Natural killer cell (primary cell): ENCODE measurements around the gene CYP3A5. TPM values are rescaled to one million over a fixed set of nuclear protein-coding genes. Genes with fewer than 3 reads are reported as not detected.
"Not testable (repeated sequence)": the region's sequence is repeated elsewhere in the genome, so short reads cannot be mapped to it uniquely, and the experiment has no call there.

Experiments used
- ATAC-seq, 3 donors: fragments of 150-1000 bp in 2 of 3; fragments of 200-7000 bp in 1 of 3; cut with Tn5 transposase; 1 replicate in 1 of 3; 2 replicates in 2 of 3; pipeline ENCODE4 v1.10.0; 2021; ENCODE audit warnings: mild to moderate bottlenecking in 2 of 3, moderate library complexity in 2 of 3
- DNase-seq, 2 donors: peaks; one replicate each; pipeline versions ENCODE4 v3.0.0 to v3.0.0-alpha.2; 2013 to 2021; ENCODE audit warnings: mixed read lengths in 1 of 2
- H3K27ac ChIP-seq: one replicate; pipeline ENCODE4 v1.5.1; 2013; ENCODE audit warnings: mild to moderate bottlenecking, low read length
- H3K27me3 ChIP-seq: one replicate; pipeline ENCODE4 v1.6.1; 2013; ENCODE audit warnings: low read length; ENCODE audit not compliant: control insufficient read depth, insufficient read depth
- H3K36me3 ChIP-seq: one replicate; pipeline ENCODE4 v1.6.1; 2013; ENCODE audit warnings: low read length; ENCODE audit not compliant: control insufficient read depth, insufficient read depth
- H3K4me1 ChIP-seq: one replicate; pipeline ENCODE4 v1.6.1; 2013; ENCODE audit warnings: low read length; ENCODE audit not compliant: control insufficient read depth, insufficient read depth
- H3K4me3 ChIP-seq: one replicate; pipeline ENCODE4 v1.5.1; 2013; ENCODE audit warnings: low read length
- H3K9me3 ChIP-seq: one replicate; pipeline ENCODE4 v1.6.1; 2013; ENCODE audit warnings: low read length; ENCODE audit not compliant: control insufficient read depth, insufficient read depth
- H3K27ac Mint-ChIP-seq, 2 donors: one replicate each; pipeline ENCODE4 v1.8.0; 2022; ENCODE audit warnings: mild to moderate bottlenecking in 2 of 2, mixed read lengths in 2 of 2, moderate library complexity in 1 of 2
- H3K27me3 Mint-ChIP-seq, 2 donors: one replicate each; pipeline ENCODE4 v1.8.0; 2022; ENCODE audit warnings: low read depth in 2 of 2, mixed read lengths in 2 of 2
- H3K36me3 Mint-ChIP-seq: one replicate; pipeline ENCODE4 v1.8.0; 2022; ENCODE audit warnings: mixed read lengths
- H3K4me1 Mint-ChIP-seq, 2 donors: one replicate each; pipeline ENCODE4 v1.8.0; 2022; ENCODE audit warnings: mixed read lengths in 2 of 2
- H3K4me3 Mint-ChIP-seq: one replicate; pipeline ENCODE4 v1.8.0; 2022; ENCODE audit warnings: mild to moderate bottlenecking, moderate library complexity, mixed read lengths
- H3K9me3 Mint-ChIP-seq, 2 donors: one replicate each; pipeline ENCODE4 v1.8.0; 2022; ENCODE audit warnings: mixed read lengths in 2 of 2
- WGBS: methylation state at CpG from one replicate; pipeline ENCODE4 v1.1.7; 2013; ENCODE audit warnings: missing lambda C conversion rate; ENCODE audit not compliant: insufficient coverage; 5-methylcytosine and 5-hydroxymethylcytosine counted together
- intact Hi-C: fragments of 100-400 bp; cut with micrococcal nuclease; formaldehyde crosslinking; loops from one replicate; pipeline ENCODE4 v1.14.2; 2022
- total RNA-seq, 4 donors: library from RNA; stranded (reverse); fragments of 120-200 nt in 1 of 4; gene quantifications; one replicate each; pipeline versions ENCODE4 v1.2.3 to v1.2.4, GENCODE V29; 2013 to 2022
- TF ChIP-seq, protein P1 (sequence below): fragments of 200-600 bp; IDR thresholded peaks from one replicate; pipeline ENCODE4 v1.8.0; 2022; ENCODE audit warnings: antibody characterized with exemption

CYP3A5 gene
- total RNA-seq, 3 donors from 2014 or later (not counting 1 experiment from before 2014, with no cell fraction given) = 0.14 TPM; not detected in 2

GRCh38 chr7:99653754-99654153 lies 26.0 kb downstream of the CYP3A5 start:
- Histone ChIP-seq H3K27me3 (no peaks in the 10 kb centered on the region), H3K9me3 (no peaks in the 10 kb centered on the region), H3K27ac (no peak overlapping the region), H3K4me3 (no peak overlapping the region), H3K4me1 (no peaks in the 10 kb centered on the region), H3K36me3 (no peaks in the 10 kb centered on the region)
- DNase-seq (no peak), ATAC-seq (no peak)
- intact Hi-C loops = no loop called here
- TF ChIP-seq, protein P1, sequence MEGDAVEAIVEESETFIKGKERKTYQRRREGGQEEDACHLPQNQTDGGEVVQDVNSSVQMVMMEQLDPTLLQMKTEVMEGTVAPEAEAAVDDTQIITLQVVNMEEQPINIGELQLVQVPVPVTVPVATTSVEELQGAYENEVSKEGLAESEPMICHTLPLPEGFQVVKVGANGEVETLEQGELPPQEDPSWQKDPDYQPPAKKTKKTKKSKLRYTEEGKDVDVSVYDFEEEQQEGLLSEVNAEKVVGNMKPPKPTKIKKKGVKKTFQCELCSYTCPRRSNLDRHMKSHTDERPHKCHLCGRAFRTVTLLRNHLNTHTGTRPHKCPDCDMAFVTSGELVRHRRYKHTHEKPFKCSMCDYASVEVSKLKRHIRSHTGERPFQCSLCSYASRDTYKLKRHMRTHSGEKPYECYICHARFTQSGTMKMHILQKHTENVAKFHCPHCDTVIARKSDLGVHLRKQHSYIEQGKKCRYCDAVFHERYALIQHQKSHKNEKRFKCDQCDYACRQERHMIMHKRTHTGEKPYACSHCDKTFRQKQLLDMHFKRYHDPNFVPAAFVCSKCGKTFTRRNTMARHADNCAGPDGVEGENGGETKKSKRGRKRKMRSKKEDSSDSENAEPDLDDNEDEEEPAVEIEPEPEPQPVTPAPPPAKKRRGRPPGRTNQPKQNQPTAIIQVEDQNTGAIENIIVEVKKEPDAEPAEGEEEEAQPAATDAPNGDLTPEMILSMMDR = no peak
- no peak overlapping the region for H3K27ac Mint-ChIP-seq
- WGBS = 98% methylated on average over 3 of the region's 3 CpGs
- peaks cover 0 to 4% of the 10 kb centered on the region in 2 donors for H3K4me1 Mint-ChIP-seq
- no peak overlapping the region for H3K4me3 Mint-ChIP-seq
- no peaks in the 10 kb centered on the region for H3K27me3 Mint-ChIP-seq
- no peaks in the 10 kb centered on the region for H3K36me3 Mint-ChIP-seq
- H3K9me3 Mint-ChIP-seq = no peaks in the 10 kb centered on the region

DNA sequence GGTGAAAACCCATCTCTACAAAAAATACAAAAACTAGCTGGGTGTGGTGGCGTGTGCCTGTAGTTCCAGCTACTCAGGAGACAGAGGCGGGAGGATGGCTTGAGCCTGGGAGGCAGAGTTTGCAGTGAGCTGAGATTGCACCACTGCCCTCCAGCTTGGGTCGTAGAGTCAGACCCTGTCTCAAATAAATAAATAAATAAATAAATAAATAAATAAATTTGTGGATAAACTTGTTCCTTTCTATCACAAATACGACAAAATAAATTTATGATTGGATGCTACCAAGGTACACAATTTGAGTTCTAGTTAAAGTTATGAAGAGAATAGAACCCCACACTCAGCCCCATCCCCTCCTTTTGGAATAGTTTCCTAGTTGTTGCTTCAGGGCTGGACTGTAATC lies 26.5 kb downstream of the CYP3A5 start:
- H3K27ac Mint-ChIP-seq, H3K9me3 ChIP-seq, H3K27me3 ChIP-seq, H3K36me3 Mint-ChIP-seq, H3K4me3 Mint-ChIP-seq, H3K4me1 Mint-ChIP-seq, H3K9me3 Mint-ChIP-seq, H3K27me3 Mint-ChIP-seq, H3K27ac ChIP-seq, H3K4me1 ChIP-seq, H3K36me3 ChIP-seq, ATAC-seq, DNase-seq, intact Hi-C loops, H3K4me3 ChIP-seq: not testable (repeated sequence)
- WGBS = 100% methylated on average over 2 of the region's 4 CpGs

DNA sequence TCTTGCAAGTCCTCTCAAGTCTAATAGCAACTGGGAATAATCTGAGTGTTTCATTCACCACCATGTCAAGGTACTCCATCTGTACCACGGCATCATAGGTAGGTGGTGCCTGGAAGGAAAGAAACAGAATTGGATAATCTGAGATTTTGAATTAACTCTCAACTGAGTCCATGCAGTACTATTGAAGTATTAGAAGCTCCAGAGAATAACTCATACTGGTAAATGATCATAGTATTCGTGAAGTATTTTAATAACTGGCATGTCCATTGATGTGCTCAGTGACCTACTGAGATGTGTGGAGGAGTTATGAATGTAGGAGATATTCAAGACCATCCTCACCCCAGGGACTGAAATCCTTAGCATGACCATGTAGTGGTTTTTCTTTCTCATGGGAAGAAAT lies 27.1 kb downstream of the CYP3A5 start:
- Histone ChIP-seq H3K27me3 (no peaks in the 10 kb centered on the region), H3K27ac (no peak overlapping the region), H3K4me3 (no peak overlapping the region), H3K36me3 (no peaks in the 10 kb centered on the region), H3K9me3 (no peaks in the 10 kb centered on the region), H3K4me1 (no peaks in the 10 kb centered on the region)
- Mint-ChIP-seq H3K27ac (no peak overlapping the region), H3K36me3 (no peaks in the 10 kb centered on the region), H3K9me3 (no peaks in the 10 kb centered on the region), H3K27me3 (no peaks in the 10 kb centered on the region), H3K4me1 (peaks cover 0 to 4% of the 10 kb centered on the region in 2 donors), H3K4me3 (no peak overlapping the region)
- intact Hi-C loops = no loop called here
- WGBS = 100% methylated on average over 2 of the region's 2 CpGs
- TF ChIP-seq, protein P1 = no peak
- ATAC-seq (no peak), DNase-seq (no peak)

GRCh38 chr7:99651290-99651689 lies 28.5 kb downstream of the CYP3A5 start:
- WGBS = 92% methylated on average over 2 of the region's 2 CpGs
- no peaks in the 10 kb centered on the region for H3K27me3 ChIP-seq
- DNase-seq (no peak), ATAC-seq (no peak)
- no peaks in the 10 kb centered on the region for H3K9me3 ChIP-seq
- TF ChIP-seq, protein P1 = no peak
- Mint-ChIP-seq H3K9me3 (no peaks in the 10 kb centered on the region), H3K4me3 (no peak overlapping the region), H3K36me3 (no peaks in the 10 kb centered on the region), H3K27me3 (no peaks in the 10 kb centered on the region), H3K27ac (no peak overlapping the region), H3K4me1 (peaks cover 0 to 4% of the 10 kb centered on the region in 2 donors)
- H3K4me3 ChIP-seq = no peak overlapping the region
- H3K4me1 ChIP-seq = no peaks in the 10 kb centered on the region
- H3K36me3 ChIP-seq = no peaks in the 10 kb centered on the region
- intact Hi-C loops = no loop called here
- H3K27ac ChIP-seq = no peak overlapping the region
